Effector memory CD8-positive, alpha-beta T cell (primary cell): ENCODE results near the gene RREB1.

Experiments
- ATAC-seq: fragments of 150-1000 bp; cut with Tn5 transposase; replicated peaks from 2 replicates; pipeline ENCODE4 v1.10.0; 2021; ENCODE audit warnings: mild to moderate bottlenecking, moderate library complexity
- DNase-seq, 3 experiments: peaks; one replicate each; pipeline ENCODE4 v3.0.0; 2021
- H3K27ac Mint-ChIP-seq, 2 donors: one replicate each; pipeline ENCODE4 v1.8.0; 2022; ENCODE audit warnings: mild to moderate bottlenecking in 2 of 2, mixed read lengths in 2 of 2, moderate library complexity in 2 of 2
- H3K27me3 Mint-ChIP-seq, 2 donors: one replicate each; pipeline ENCODE4 v1.8.0; 2022; ENCODE audit warnings: mixed read lengths in 2 of 2
- H3K36me3 Mint-ChIP-seq: one replicate; pipeline ENCODE4 v1.8.0; 2022; ENCODE audit warnings: mild to moderate bottlenecking, moderate library complexity, mixed read lengths; ENCODE audit not compliant: insufficient read depth
- H3K4me1 Mint-ChIP-seq, 2 donors: one replicate each; pipeline ENCODE4 v1.8.0; 2022; ENCODE audit warnings: low read depth in 2 of 2, mixed read lengths in 2 of 2
- H3K4me3 Mint-ChIP-seq, 2 donors: one replicate each; pipeline ENCODE4 v1.8.0; 2022; ENCODE audit warnings: mild to moderate bottlenecking in 2 of 2, mixed read lengths in 2 of 2, moderate library complexity in 2 of 2
- H3K9me3 Mint-ChIP-seq, 2 donors: one replicate each; pipeline ENCODE4 v1.8.0; 2022; ENCODE audit warnings: mixed read lengths in 2 of 2

Gene RREB1

DNA sequence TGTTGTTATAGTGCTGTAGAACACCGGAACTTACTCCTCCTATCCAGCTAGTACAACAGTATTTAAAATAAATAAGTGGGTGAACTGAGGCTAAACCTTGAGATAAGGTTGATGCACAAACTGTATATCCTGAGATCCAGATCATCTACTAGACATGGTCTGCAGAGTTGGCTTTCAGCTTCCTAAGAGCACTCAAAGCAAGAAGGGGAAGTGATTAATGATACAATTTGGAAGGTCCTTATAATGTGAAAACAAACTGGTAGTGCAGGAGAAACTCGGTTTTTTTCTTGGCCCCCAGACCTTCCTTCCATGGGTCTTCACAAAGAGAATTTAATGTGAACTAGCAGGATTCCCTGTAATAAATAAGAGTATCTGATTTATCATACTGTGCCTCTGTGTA is 27.4 kb upstream of the RREB1 start:
- H3K9me3 Mint-ChIP-seq, result no peaks in the 10 kb centered on the region
- DNase-seq (no peak), ATAC-seq (no peak)
- H3K27ac Mint-ChIP-seq, result no peak overlapping the region
- H3K36me3 Mint-ChIP-seq, result no peaks in the 10 kb centered on the region
- no peaks in the 10 kb centered on the region for H3K27me3 Mint-ChIP-seq
- H3K4me1 Mint-ChIP-seq, result peaks cover 0 to 3% of the 10 kb centered on the region in 2 donors
- no peak overlapping the region for H3K4me3 Mint-ChIP-seq

GRCh38 chr6:7085911-7086310 is 21.9 kb upstream of the RREB1 start:
- peak in 1 of 3 experiments; percentile 3 for DNase-seq
- peak; percentile 31 for ATAC-seq
- Mint-ChIP-seq H3K36me3 (peaks cover 5% of the 10 kb centered on the region), H3K9me3 (no peaks in the 10 kb centered on the region), H3K4me1 (peaks cover 20 to 25% of the 10 kb centered on the region in 2 donors), H3K27ac (peak overlapping the region; percentile 90 to 92), H3K27me3 (no peaks in the 10 kb centered on the region), H3K4me3 (peak overlapping the region in 1 of 2 donors; percentile 82)

GRCh38 chr6:7086488-7086887 is 21.3 kb upstream of the RREB1 start:
- peaks cover 5% of the 10 kb centered on the region for H3K36me3 Mint-ChIP-seq
- no peaks in the 10 kb centered on the region for H3K9me3 Mint-ChIP-seq
- peaks cover 20 to 25% of the 10 kb centered on the region in 2 donors for H3K4me1 Mint-ChIP-seq
- peak overlapping the region; percentile 82 to 90 for H3K4me3 Mint-ChIP-seq
- DNase-seq (peak in 1 of 3 experiments; percentile 10), ATAC-seq (peak; percentile 67)
- H3K27ac Mint-ChIP-seq, result peak overlapping the region; percentile 90 to 92
- no peaks in the 10 kb centered on the region for H3K27me3 Mint-ChIP-seq

- peaks cover 20 to 25% of the 10 kb centered on the region in 2 donors for H3K4me1 Mint-ChIP-seq
- peak overlapping the region; percentile 90 to 92 for H3K27ac Mint-ChIP-seq
- ATAC-seq (peak; percentile 18), DNase-seq (peak in 1 of 3 experiments; percentile 4)
- H3K9me3 Mint-ChIP-seq, result no peaks in the 10 kb centered on the region
- H3K36me3 Mint-ChIP-seq, result peaks cover 5% of the 10 kb centered on the region
- no peaks in the 10 kb centered on the region for H3K27me3 Mint-ChIP-seq
- H3K4me3 Mint-ChIP-seq, result peak overlapping the region; percentile 82 to 90
Measured at GRCh38 chr6:7087066-7087465, 20.7 kb upstream of the RREB1 start.

DNA sequence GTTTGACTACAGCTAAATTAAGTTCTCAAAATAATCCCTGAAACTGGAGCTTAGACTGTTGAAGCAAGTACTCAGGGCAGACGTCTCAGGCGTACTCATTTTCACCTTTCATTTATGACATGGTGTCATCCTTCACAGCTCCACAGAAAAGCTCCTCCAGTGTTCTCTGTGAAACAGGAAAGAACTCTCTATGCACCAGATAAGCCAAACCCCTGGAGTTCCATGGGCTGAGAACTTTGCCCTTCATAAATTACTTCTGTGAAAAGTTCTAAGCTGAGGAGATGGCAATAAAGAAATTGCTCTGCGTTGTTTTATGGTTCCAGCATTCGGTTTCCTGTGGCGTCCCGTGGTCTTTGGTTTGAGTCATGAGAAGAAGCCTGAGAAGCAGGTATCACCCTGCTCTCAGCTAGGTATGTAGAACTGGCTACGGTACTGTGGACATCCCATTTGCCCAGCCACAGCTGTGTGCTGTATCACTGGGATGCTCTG is 20.2 kb upstream of the RREB1 start:
- Mint-ChIP-seq H3K4me1 (peaks cover 20 to 25% of the 10 kb centered on the region in 2 donors), H3K36me3 (peaks cover 5% of the 10 kb centered on the region), H3K27ac (peak overlapping the region; percentile 90 to 92), H3K4me3 (peak overlapping the region; percentile 82 to 90), H3K27me3 (no peaks in the 10 kb centered on the region), H3K9me3 (no peaks in the 10 kb centered on the region)
- peak in 2 of 3 experiments; percentile 9 to 15 for DNase-seq
- ATAC-seq, result peak; percentile 71

DNA sequence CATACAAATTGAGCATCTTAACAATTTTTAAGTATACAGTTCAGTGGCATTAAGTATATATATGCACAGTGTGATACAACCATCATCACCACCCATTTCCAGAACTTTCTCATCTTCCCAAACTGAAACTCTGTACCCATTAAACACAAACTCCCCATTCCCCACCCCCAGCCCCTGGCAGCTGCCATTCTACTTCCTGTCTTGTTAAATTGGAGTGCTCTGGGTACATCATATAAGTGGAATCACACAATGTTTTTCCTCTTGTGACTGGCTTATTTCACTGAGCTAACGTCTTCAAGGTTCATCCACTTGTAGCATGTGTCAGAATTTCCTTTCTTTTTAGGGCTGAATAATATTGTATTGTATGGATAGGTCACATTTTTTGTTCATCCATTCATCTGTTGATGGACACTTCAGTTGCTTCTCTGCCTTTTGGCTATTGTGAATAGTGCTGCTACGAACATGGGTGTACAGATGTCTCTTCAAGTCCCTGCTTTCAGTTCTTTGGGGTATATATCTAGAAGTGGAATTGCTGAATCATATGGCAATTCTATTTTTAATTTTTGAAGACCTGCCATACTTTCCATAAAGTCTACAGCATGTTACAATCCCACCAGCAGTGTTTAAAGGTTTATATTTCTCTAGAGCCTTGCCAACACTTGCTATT is 19.6 kb upstream of the RREB1 start:
- peaks cover 20 to 25% of the 10 kb centered on the region in 2 donors for H3K4me1 Mint-ChIP-seq
- peaks cover 5% of the 10 kb centered on the region for H3K36me3 Mint-ChIP-seq
- H3K4me3 Mint-ChIP-seq, result peak overlapping the region; percentile 82 to 90
- DNase-seq, result no peak
- ATAC-seq, result no peak
- H3K9me3 Mint-ChIP-seq, result no peaks in the 10 kb centered on the region
- peak overlapping the region; percentile 90 to 92 for H3K27ac Mint-ChIP-seq
- no peaks in the 10 kb centered on the region for H3K27me3 Mint-ChIP-seq

DNA sequence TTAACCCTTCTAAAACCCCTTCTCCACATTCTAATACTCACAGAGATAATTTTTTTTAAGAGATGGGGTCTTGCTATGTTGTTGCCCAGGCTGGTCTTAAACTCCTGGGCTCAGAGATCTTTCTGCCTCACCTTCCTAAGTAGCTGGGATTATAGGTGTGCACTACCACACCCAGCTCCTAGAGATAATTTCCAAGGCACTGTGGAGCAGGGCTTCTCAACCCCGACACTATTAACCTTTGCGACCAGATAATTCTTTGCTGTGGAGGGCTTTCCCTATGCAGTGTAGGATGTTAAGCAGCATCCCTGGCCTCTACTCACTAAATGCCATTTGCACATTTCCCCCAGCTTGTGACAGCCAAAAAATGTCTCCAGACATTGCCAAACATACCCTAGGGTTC is 8.8 kb upstream of the RREB1 start:
- Mint-ChIP-seq H3K27me3 (no peaks in the 10 kb centered on the region), H3K36me3 (peaks cover 3% of the 10 kb centered on the region), H3K9me3 (no peaks in the 10 kb centered on the region), H3K4me1 (no peaks in the 10 kb centered on the region), H3K4me3 (no peak overlapping the region), H3K27ac (no peak overlapping the region)
- ATAC-seq (no peak), DNase-seq (no peak)

DNA sequence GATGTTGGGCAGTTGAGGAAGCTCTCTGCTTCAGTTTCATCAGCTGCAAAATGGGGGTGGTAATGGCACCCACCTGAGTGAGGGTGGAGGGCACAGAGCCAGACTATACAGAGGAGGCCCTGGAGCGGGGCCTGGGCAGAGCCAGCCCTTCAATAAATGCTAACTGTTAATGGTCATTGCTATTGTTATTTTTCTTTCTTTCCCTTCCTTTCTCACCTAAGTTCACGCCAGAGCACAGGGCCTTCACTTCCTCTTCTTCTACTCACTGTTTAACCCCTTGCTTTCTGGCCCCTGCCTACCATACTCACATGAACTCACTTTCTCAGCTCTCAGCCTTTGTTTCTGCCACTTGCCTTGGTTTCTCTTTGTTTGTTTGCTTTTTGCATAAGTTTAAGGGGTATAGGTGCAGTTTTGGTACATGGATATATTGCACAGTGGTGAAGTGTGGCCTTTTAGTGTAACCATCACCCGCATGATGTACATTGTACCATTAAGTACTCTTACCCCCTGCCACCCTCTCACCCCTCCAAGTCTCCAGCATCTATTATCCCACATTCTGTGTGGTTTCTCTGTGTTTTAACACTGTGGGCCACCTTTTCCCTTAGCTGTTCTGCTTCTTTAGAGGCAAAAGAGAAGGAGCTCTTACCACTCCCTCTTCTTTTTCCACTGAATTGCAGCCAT is 7.5 kb upstream of the RREB1 start:
- ATAC-seq (no peak), DNase-seq (no peak)
- Mint-ChIP-seq H3K27ac (no peak overlapping the region), H3K36me3 (peaks cover 3% of the 10 kb centered on the region), H3K4me3 (no peak overlapping the region), H3K4me1 (no peaks in the 10 kb centered on the region), H3K27me3 (no peaks in the 10 kb centered on the region), H3K9me3 (no peaks in the 10 kb centered on the region)

GRCh38 chr6:7100753-7101081 is 7.0 kb upstream of the RREB1 start:
- ATAC-seq, result no peak

GRCh38 chr6:7101290-7101689 is 6.5 kb upstream of the RREB1 start:
- Mint-ChIP-seq H3K36me3 (peaks cover 3% of the 10 kb centered on the region), H3K4me1 (peaks cover 0 to under 1% of the 10 kb centered on the region in 2 donors), H3K9me3 (no peaks in the 10 kb centered on the region), H3K27me3 (no peaks in the 10 kb centered on the region), H3K27ac (no peak overlapping the region), H3K4me3 (no peak overlapping the region)
- DNase-seq, result no peak
- no peak for ATAC-seq

More at GRCh38 chr6:7100753-7101081, 7.0 kb upstream of the RREB1 start:
- no peaks in the 10 kb centered on the region for H3K9me3 Mint-ChIP-seq
- no peaks in the 10 kb centered on the region for H3K27me3 Mint-ChIP-seq
- H3K4me1 Mint-ChIP-seq, result no peaks in the 10 kb centered on the region
- no peak overlapping the region for H3K4me3 Mint-ChIP-seq
- no peak overlapping the region for H3K27ac Mint-ChIP-seq
- no peak for DNase-seq
- peaks cover 3% of the 10 kb centered on the region for H3K36me3 Mint-ChIP-seq

GRCh38 chr6:7104752-7105151 is 3.0 kb upstream of the RREB1 start:
- H3K36me3 Mint-ChIP-seq, result peaks cover 16% of the 10 kb centered on the region
- no peak for ATAC-seq
- H3K4me3 Mint-ChIP-seq, result no peak overlapping the region
- DNase-seq, result no peak
- peaks cover 8 to 9% of the 10 kb centered on the region in 2 donors for H3K4me1 Mint-ChIP-seq
- H3K27me3 Mint-ChIP-seq, result no peaks in the 10 kb centered on the region
- no peaks in the 10 kb centered on the region for H3K9me3 Mint-ChIP-seq
- H3K27ac Mint-ChIP-seq, result no peak overlapping the region

DNA sequence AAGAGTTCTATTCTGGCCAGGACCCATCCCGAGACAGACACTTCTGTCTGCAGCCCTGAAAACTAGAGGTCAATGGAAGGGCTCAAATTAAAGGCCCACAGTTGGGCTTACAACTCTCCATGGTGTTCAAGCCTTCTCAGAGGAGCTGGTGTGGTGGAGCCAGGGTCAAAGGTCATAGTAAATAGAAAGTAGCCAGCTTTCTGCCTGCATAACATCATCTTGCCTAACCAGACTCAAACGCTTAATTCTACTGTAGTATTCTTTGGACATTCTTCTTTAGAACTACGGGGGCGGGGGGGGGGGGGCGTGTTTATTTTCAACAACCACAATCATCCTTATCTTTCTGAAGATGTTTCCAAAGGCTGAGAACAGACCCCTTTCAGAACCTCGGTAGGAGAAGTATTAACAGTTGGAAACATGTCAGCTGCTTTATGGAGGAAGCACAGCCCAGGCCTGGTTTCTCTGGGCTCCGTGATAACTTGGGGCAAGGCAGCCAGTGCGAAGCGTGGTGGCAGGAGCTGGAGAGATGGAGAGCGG is 1.5 kb upstream of the RREB1 start:
- DNase-seq (no peak), ATAC-seq (no peak)
- H3K9me3 Mint-ChIP-seq, result no peaks in the 10 kb centered on the region
- peaks cover 16 to 22% of the 10 kb centered on the region in 2 donors for H3K4me1 Mint-ChIP-seq
- no peaks in the 10 kb centered on the region for H3K27me3 Mint-ChIP-seq
- H3K4me3 Mint-ChIP-seq, result peak overlapping the region; percentile 96 to 98
- peaks cover 14% of the 10 kb centered on the region for H3K36me3 Mint-ChIP-seq
- peak overlapping the region; percentile 85 to 94 for H3K27ac Mint-ChIP-seq

- peaks cover 13% of the 10 kb centered on the region for H3K36me3 Mint-ChIP-seq
- no peaks in the 10 kb centered on the region for H3K27me3 Mint-ChIP-seq
- H3K9me3 Mint-ChIP-seq, result no peaks in the 10 kb centered on the region
- peak overlapping the region; percentile 96 to 98 for H3K4me3 Mint-ChIP-seq
- ATAC-seq (peak; percentile 64), DNase-seq (peak; percentile 57 to 59 (median 58))
- H3K27ac Mint-ChIP-seq, result peak overlapping the region; percentile 85 to 94
- peaks cover 19 to 22% of the 10 kb centered on the region in 2 donors for H3K4me1 Mint-ChIP-seq
Measured at GRCh38 chr6:7106752-7107577, 796 bp upstream of the RREB1 start.
